GM12892 (cell line): ENCODE data around the gene BEAN1.
"Not testable (repeated sequence)": the region's sequence is repeated elsewhere in the genome, so short reads cannot be mapped to it uniquely, and the experiment has no call there.

ENCODE experiments used
- POLR2A ChIP-seq: IDR thresholded peaks from 2 replicates; pipeline ENCODE4 v1.6.1; 2011; ENCODE audit warnings: low read depth, low read length, control low read depth
- POLR2AphosphoS5 ChIP-seq: IDR thresholded peaks from 2 replicates; pipeline ENCODE4 v1.6.1; 2011; ENCODE audit warnings: low read depth, low read length, control low read depth
- TAF1 ChIP-seq: IDR thresholded peaks from 2 replicates; pipeline ENCODE4 v1.6.1; 2011; ENCODE audit warnings: low read depth, mild to moderate bottlenecking, control low read depth, low read length, borderline replicate concordance

GRCh38 chr16:66501563-66501962 lies 74.5 kb downstream of the BEAN1 start:
- TF ChIP-seq POLR2A, TAF1, POLR2AphosphoS5: not testable (repeated sequence)
